Ishikawa (cell line): ENCODE results near the gene GMDS.

Experiments used
- CEBPB ChIP-seq: IDR thresholded peaks from 2 replicates; pipeline ENCODE4 v1.6.1; 2012
- CREB1 ChIP-seq: IDR thresholded peaks from 2 replicates; pipeline ENCODE4 v1.6.1; 2012; ENCODE audit warnings: low read depth
- EGR1 ChIP-seq: IDR thresholded peaks from 2 replicates; pipeline ENCODE4 v1.6.1; 2012
- EP300 ChIP-seq: IDR thresholded peaks from 2 replicates; pipeline ENCODE4 v1.6.1; 2012; ENCODE audit warnings: borderline replicate concordance
- FOXM1 ChIP-seq: IDR thresholded peaks from 2 replicates; pipeline ENCODE4 v1.6.1; 2012; ENCODE audit warnings: low read depth, borderline replicate concordance
- MAX ChIP-seq: IDR thresholded peaks from 2 replicates; pipeline ENCODE4 v1.6.1; 2012
- NFIC ChIP-seq: IDR thresholded peaks from 2 replicates; pipeline ENCODE4 v1.6.1; 2012
- RAD21 ChIP-seq: IDR thresholded peaks from 2 replicates; pipeline ENCODE4 v1.6.1; 2012; ENCODE audit warnings: low read depth
- REST ChIP-seq: IDR thresholded peaks from 2 replicates; pipeline ENCODE4 v1.6.1; 2012; ENCODE audit warnings: low read depth, mild to moderate bottlenecking
- TAF1 ChIP-seq: IDR thresholded peaks from 2 replicates; pipeline ENCODE4 v1.6.1; 2012; ENCODE audit warnings: low read depth, mild to moderate bottlenecking
- TCF12 ChIP-seq: IDR thresholded peaks from 2 replicates; pipeline ENCODE4 v1.6.1; 2012; ENCODE audit warnings: low read depth
- TEAD4 ChIP-seq: IDR thresholded peaks from 2 replicates; pipeline ENCODE4 v1.6.1; 2012
- USF1 ChIP-seq: IDR thresholded peaks from 2 replicates; pipeline ENCODE4 v1.6.1; 2012
- YY1 ChIP-seq: IDR thresholded peaks from 2 replicates; pipeline ENCODE4 v1.6.1; 2012; ENCODE audit warnings: low read depth
- ZBTB7A ChIP-seq: IDR thresholded peaks from 2 replicates; pipeline ENCODE4 v1.6.1; 2012; ENCODE audit warnings: low read depth

Gene GMDS

GRCh38 chr6:1825277-1825676 lies 420.1 kb downstream of the GMDS start:
- no peak for TF ChIP-seq NFIC
- no peak for TF ChIP-seq EP300

- no peak for TF ChIP-seq CREB1
- TF ChIP-seq TAF1: no peak
- no peak for TF ChIP-seq TEAD4
- TF ChIP-seq RAD21: no peak
- TF ChIP-seq FOXM1: no peak
- TF ChIP-seq EP300: no peak
- no peak for TF ChIP-seq TCF12
- no peak for TF ChIP-seq ZBTB7A
- no peak for TF ChIP-seq CEBPB
- TF ChIP-seq MAX: no peak
- no peak for TF ChIP-seq EGR1
- no peak for TF ChIP-seq NFIC
- no peak for TF ChIP-seq YY1
- no peak for TF ChIP-seq REST
- no peak for TF ChIP-seq USF1
Measured at GRCh38 chr6:1821513-1822183, 423.8 kb downstream of the GMDS start.

- no peak for TF ChIP-seq REST
- TF ChIP-seq EGR1: no peak
- TF ChIP-seq RAD21: no peak
- TF ChIP-seq TEAD4: no peak
- TF ChIP-seq NFIC: no peak
- no peak for TF ChIP-seq TAF1
- TF ChIP-seq TCF12: no peak
- TF ChIP-seq ZBTB7A: no peak
- no peak for TF ChIP-seq EP300
- no peak for TF ChIP-seq FOXM1
- TF ChIP-seq YY1: no peak
- TF ChIP-seq USF1: no peak
- TF ChIP-seq MAX: no peak
- no peak for TF ChIP-seq CEBPB
- no peak for TF ChIP-seq CREB1
Measured at GRCh38 chr6:1821164-1821512, 424.3 kb downstream of the GMDS start.

GRCh38 chr6:1820714-1821113 lies 424.7 kb downstream of the GMDS start:
- TF ChIP-seq YY1 (no peak), CREB1 (no peak), USF1 (no peak)

- TF ChIP-seq RAD21 (no peak), TCF12 (no peak), NFIC (no peak), REST (no peak), ZBTB7A (no peak), TAF1 (no peak), FOXM1 (no peak), EP300 (no peak), EGR1 (no peak), CEBPB (no peak), TEAD4 (no peak), CREB1 (no peak), USF1 (no peak), YY1 (no peak), MAX (no peak)
Measured at GRCh38 chr6:1820165-1820564, 425.2 kb downstream of the GMDS start.
